Activated CD4-positive, alpha-beta T cell treated with anti-CD3 and anti-CD28 coated beads, Interleukin-2, Interleukin-6, amounts not matched to agents 100 ng/mL and 50 ng/mL, durations not matched to agents 16 hours and 8 hours (primary cell): ENCODE measurements around the gene NBEA.

Experiments
- DNase-seq: peaks from one replicate; pipeline ENCODE4 v3.0.0-alpha.2; 2020

The NBEA gene

GRCh38 chr13:35530581-35530980 lies 588.5 kb downstream of the NBEA start:
- no peak for DNase-seq

GRCh38 chr13:35531526-35531925 lies 589.5 kb downstream of the NBEA start:
- no peak for DNase-seq

DNA sequence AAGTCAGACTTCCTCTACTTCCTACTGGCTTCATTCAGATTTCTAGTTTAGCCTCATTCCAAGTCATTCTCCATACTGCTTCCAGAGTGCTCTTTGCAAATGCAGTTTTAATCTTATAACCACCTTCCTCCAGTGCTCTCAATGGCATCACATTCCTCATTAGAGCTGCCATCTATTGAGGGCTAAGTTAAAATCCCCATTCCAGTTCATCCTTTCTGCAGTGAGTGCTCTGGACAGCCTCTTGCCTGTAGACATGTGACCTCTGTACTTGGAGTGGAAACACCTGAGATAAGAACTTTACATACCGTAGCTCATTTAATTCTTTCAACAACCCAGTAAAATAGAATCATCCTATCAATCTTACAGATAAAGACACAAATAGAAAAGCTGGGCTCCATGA lies 592.3 kb downstream of the NBEA start:
- DNase-seq = no peak

DNA sequence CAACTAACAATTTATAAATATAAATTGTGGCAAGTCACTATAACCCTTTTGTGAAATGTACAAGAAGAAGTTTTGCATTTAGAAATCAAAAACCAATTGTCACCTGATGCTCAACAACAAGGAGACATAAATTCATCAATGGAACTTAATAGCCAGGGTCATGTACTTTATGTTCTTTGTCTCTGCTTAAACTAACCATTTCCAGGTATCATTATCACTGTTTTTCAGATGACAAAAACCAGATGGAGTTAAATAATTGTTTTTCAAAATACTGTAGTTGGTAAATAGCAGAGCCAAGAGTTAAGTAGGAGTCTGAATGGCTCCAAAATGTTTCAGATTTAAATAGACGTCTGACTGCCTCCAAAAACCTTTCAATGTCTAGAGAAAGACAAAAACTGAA lies 606.7 kb downstream of the NBEA start:
- DNase-seq = no peak

GRCh38 chr13:35549481-35549880 lies 607.4 kb downstream of the NBEA start:
- peak; percentile 3 for DNase-seq

DNA sequence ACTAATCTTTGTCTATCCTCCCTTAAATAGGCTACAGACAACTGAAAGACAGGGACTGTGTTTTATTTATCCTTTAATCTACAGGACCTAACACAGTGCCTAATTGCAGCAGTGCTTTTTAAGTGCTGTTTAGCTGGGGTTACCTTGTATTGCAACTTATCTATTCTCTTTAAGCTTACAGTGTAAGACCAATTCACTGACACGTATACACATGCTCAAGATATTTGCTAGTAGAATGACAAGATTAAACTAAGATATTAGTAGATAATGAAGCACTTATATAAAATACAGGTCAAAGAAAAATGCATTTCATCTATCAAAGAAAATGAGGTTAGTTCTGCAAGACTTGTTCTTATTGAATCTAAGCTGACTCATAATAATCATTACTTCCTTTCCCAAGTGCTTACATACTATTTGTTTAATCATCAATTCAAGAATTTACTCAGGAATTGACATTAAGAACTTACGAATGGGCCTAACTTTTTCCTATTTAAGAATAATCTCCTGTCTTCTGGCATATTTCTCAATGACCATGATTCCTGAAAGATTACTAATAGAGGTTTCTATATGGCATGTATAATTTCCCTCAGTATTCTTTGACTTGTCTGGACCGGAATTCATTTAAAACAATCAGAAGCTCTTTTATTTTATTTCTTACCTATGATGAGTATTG lies 610.2 kb downstream of the NBEA start:
- no peak for DNase-seq

GRCh38 chr13:35554972-35555623 lies 613.0 kb downstream of the NBEA start:
- DNase-seq = no peak

- no peak for DNase-seq
These were observed 615.4 kb downstream of the NBEA start for GRCh38 chr13:35557475-35557874.

DNA sequence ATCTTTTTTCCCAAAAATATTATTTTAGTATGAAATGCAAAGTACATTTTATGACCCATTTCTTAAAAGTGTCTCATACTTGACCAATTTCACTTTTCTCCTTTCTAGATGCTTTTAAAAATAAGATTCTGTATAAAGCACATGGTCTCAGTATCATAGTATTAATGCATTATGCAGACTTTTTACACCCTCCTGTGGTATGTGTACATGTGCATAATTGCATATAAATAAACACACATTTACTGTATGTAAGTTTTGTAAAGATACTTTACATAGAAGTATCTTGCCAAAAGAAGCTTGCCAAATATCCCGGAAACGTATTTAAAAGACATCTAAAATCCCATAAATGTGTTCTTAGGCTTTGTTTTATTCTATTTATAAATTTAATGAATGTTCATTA lies 619.5 kb downstream of the NBEA start:
- no peak for DNase-seq

GRCh38 chr13:35565273-35565672 lies 623.2 kb downstream of the NBEA start:
- DNase-seq = no peak

GRCh38 chr13:35566340-35566739 lies 624.3 kb downstream of the NBEA start:
- no peak for DNase-seq

GRCh38 chr13:35567406-35567980 lies 625.4 kb downstream of the NBEA start:
- DNase-seq = no peak

DNA sequence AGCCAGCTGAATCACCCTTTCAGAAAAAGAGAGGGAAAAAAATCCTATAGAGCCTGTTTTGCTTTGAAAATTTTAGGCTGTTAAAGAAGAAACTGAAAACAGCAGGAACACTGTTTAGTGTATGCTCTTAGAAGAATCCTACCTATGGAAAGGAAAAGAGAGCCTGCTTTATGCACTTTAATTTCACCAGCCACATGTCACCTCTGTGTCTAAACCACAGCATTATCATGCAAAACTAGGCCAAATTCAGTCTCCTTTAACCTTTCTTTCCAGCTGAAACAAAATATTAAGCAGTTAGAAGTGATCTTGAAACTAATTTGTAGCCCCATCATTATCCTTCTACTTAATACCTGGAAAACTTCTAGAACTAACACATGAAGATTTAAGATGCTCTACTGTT lies 631.6 kb downstream of the NBEA start:
- DNase-seq = no peak

DNA sequence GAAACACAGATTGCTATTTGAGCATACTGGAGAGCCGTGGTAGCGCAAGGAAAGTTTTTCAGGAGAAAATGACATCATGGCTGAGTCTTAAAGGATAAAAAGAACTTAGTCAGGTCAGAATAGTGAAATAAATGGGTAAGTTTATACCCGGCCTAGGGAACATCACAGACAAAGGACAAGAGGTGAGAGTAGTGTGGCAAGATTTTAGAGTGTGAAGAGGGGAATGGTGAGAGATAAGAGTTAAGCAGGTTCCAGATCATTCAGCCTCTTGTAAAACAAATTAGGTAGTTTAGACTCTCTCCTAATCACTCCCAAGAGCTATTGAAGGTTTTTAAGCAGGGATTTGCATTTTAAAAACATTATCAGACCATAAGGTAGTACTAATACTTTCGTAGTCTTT lies 650.4 kb downstream of the NBEA start:
- DNase-seq = no peak

DNA sequence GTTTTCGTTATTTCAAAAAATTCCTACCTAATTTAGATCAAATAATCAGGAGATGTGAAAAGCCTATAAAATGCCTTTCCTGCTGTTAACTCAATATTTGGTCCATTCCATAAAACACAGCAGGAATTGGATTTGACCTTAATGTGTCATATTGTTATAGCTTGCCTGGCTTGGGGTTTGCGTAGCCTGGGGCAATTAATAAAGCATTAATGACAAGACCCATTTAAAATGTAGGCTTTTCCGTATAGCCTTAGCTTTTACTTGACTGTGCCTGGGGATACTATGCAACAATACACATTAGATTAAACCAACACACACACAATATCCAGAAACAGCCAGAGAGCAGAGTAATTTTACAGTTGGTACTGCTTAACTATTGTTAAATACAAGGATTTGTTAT lies 651.6 kb downstream of the NBEA start:
- DNase-seq = no peak

GRCh38 chr13:35594096-35594495 lies 652.0 kb downstream of the NBEA start:
- no peak for DNase-seq

GRCh38 chr13:35595181-35595580 lies 653.1 kb downstream of the NBEA start:
- DNase-seq = no peak

DNA sequence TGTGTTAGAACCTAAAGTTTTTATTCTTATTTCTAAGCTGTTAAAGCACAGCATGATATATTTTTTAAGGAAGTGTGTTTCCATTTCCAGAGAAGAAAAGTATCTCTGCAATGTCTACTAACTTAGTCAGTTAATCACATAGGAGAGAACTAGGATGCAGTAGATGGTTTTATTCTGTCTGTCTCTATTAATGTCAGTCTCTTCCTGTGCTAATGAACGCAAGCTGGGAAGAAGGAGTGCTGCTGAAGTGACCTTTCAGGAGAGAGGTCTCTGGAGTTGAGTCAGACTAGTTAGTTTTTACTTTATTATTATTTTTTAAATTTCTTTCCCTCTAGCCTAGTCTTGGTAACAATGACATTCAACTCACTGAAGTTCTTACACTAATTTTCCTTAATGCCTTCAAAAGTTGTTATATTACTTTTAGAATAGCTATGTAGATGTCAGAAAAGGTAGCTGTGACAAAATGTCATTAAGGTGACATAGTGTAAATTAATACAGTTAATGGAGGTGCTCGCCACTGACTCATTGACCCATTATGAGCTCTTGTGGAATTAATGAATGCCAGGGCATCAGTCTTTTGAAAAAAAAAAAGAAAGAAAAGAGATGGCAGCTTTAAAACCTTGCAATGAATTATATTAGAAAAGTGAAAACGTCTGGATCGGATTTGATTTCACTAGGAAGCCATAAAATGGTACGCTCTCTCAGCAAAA lies 654.4 kb downstream of the NBEA start:
- DNase-seq = no peak

- no peak for DNase-seq
These were observed 655.4 kb downstream of the NBEA start for GRCh38 chr13:35597451-35597850.

DNA sequence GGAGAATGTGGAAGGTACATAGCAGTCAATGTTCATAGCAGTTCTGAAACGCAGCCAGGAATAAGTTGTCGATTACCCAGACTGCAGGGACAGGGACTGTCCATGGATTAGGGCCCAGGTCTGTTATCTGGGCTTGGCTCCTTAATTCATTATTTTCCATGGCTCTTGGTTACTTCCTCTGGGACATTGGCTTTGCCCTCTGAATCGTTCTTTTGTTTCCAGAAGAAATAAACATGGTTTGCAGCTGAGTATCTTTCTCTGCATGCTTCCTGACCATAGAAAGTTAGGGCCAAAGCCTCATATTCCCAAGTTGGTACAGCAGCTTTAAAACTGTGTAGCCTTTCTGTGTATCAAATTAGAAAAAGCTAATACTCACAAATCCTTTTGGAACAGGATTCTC lies 656.2 kb downstream of the NBEA start:
- DNase-seq = no peak

DNA sequence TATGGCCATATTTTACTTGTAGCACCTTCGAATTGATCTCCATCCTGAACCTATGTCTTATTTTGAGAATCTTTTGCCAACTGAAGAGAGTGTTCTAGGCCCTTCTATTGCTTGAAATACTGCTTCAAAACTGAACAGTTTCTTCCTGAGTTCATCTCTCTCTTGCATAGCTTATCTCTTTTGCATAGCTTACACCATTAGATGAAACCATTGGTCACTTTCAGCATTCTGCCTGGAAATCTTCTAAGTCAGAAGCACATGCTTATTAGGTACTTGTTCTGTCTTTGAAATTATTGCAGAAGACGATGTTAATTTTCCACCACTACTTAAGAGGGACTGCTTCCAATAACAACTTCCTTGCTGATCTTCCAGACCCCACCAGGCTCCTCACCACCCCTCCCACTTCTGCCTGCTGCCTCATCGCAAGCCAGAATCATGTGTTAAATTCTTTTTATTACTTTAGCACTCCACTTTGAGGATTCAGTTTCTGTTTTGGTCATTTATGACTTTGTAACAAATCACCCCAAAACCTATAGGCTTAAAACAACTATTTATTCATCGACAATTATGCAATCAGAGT lies 656.8 kb downstream of the NBEA start:
- no peak for DNase-seq

DNA sequence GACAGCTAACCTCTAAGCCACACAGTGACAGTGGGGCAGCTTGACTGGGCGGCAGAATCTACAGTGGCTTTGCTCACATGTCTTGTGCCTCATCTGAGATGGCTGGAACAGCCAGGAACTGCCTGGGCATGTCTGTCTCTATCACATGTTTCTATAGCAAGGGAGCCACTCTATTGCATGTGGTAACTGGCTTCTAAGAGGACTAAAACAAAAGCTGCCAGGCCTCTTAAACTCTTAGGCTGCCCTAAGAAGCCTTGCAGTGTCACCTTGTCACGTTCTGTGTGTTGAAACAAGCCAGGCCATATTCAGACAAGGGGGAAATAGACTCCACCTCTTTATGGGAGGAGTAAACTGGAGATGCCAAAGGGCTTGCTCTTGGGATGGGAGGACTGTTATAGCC lies 657.3 kb downstream of the NBEA start:
- DNase-seq = no peak

GRCh38 chr13:35600137-35600536 lies 658.1 kb downstream of the NBEA start:
- DNase-seq = no peak
